Activated gamma-delta T cell treated with anti-CD3 and anti-CD28 coated beads, Interleukin-2, amount 50 U/mL, for 16 hours (primary cell): ENCODE data around the gene HABP2.

Source experiments
- DNase-seq: peaks from one replicate; pipeline ENCODE4 v3.0.0-alpha.2; 2020; ENCODE audit warnings: low read depth

The HABP2 gene

GRCh38 chr10:113605268-113605978 lies 52.6 kb downstream of the HABP2 start:
- no peak for DNase-seq

- DNase-seq = no peak
Observed at GRCh38 chr10:113609704-113610108, 56.9 kb downstream of the HABP2 start.

GRCh38 chr10:113610631-113611601 lies 58.1 kb downstream of the HABP2 start:
- no peak for DNase-seq

- no peak for DNase-seq
Observed at GRCh38 chr10:113612154-113612553, 59.3 kb downstream of the HABP2 start.

- DNase-seq = no peak
Observed at GRCh38 chr10:113613427-113613826, 60.6 kb downstream of the HABP2 start.

- no peak for DNase-seq
Observed at GRCh38 chr10:113613977-113614690, 61.3 kb downstream of the HABP2 start.

- no peak for DNase-seq
Observed at GRCh38 chr10:113616244-113617074, 63.6 kb downstream of the HABP2 start.

GRCh38 chr10:113617086-113617485 lies 64.2 kb downstream of the HABP2 start:
- no peak for DNase-seq

GRCh38 chr10:113618338-113618737 lies 65.5 kb downstream of the HABP2 start:
- DNase-seq = no peak

GRCh38 chr10:113619401-113619800 lies 66.5 kb downstream of the HABP2 start:
- DNase-seq = no peak

GRCh38 chr10:113620511-113620910 lies 67.7 kb downstream of the HABP2 start:
- DNase-seq = no peak

GRCh38 chr10:113620936-113621335 lies 68.1 kb downstream of the HABP2 start:
- no peak for DNase-seq

GRCh38 chr10:113621799-113622198 lies 68.9 kb downstream of the HABP2 start:
- no peak for DNase-seq

- no peak for DNase-seq
Observed at GRCh38 chr10:113622831-113623230, 70.0 kb downstream of the HABP2 start.

GRCh38 chr10:113625461-113626186 lies 72.8 kb downstream of the HABP2 start:
- DNase-seq = no peak

- no peak for DNase-seq
Observed at GRCh38 chr10:113626809-113627355, 74.0 kb downstream of the HABP2 start.

- DNase-seq = no peak
Observed at GRCh38 chr10:113627836-113628235, 75.0 kb downstream of the HABP2 start.

- no peak for DNase-seq
Observed at GRCh38 chr10:113628607-113629153, 75.8 kb downstream of the HABP2 start.

GRCh38 chr10:113630929-113631533 lies 78.2 kb downstream of the HABP2 start:
- DNase-seq = no peak
